Measurements from ENCODE around the gene RAB15. TPM values are rescaled to one million over a fixed set of nuclear protein-coding genes. Genes with fewer than 3 reads are reported as not detected.

RAB15 gene
- total and polyA plus RNA-seq, 2 donors from 2014 or later = 18.3 to 21.7 TPM

- peaks cover 0 to 15% (median 0%) of the 10 kb centered on the region in 3 donors for H3K4me1 ChIP-seq (ENCODE audit: control insufficient read depth in 2 of 3, insufficient read depth in 2 of 3, low read depth in 1 of 3, low read length in 3 of 3)
- no peak overlapping the region for H3K4me3 ChIP-seq (ENCODE audit: low read length in 3 of 3)
- H3K27ac ChIP-seq (ENCODE audit: low read depth in 2 of 2, low read length in 2 of 2) = no peak overlapping the region
- no peak for DNase-seq
- H3K36me3 ChIP-seq (ENCODE audit: control insufficient read depth in 2 of 3, insufficient read depth in 3 of 3, low read length in 3 of 3) = peaks cover 0 to 7% (median 0%) of the 10 kb centered on the region in 3 donors
- TF ChIP-seq CTCF (IDR thresholded peaks at IDR 0.05; ENCODE audit: borderline replicate concordance, extremely low read depth, insufficient read depth) = no peak
- H3K27me3 ChIP-seq (ENCODE audit: control insufficient read depth, insufficient read depth, low read length) = no peaks in the 10 kb centered on the region
- no peak overlapping the region for H3K9ac ChIP-seq (ENCODE audit: low read length in 3 of 3)
- no peaks in the 10 kb centered on the region for H3K9me3 ChIP-seq (ENCODE audit: control insufficient read depth in 2 of 3, insufficient read depth in 1 of 3, low read length in 3 of 3)
- intact Hi-C loops (cut with DNase I) = no loop called here
- no peak for FAIRE-seq
These were observed 19.4 kb downstream of the RAB15 start for GRCh38 chr14:64952598-64953309.

GRCh38 chr14:64951724-64952123 lies 20.4 kb downstream of the RAB15 start:
- Histone ChIP-seq H3K9me3 (ENCODE audit: control insufficient read depth in 2 of 3, insufficient read depth in 1 of 3, low read length in 3 of 3) (no peaks in the 10 kb centered on the region), H3K27ac (ENCODE audit: low read depth in 2 of 2, low read length in 2 of 2) (no peak overlapping the region), H3K36me3 (ENCODE audit: control insufficient read depth in 2 of 3, insufficient read depth in 3 of 3, low read length in 3 of 3) (peaks cover 0 to 7% (median 0%) of the 10 kb centered on the region in 3 donors), H3K4me3 (ENCODE audit: low read length in 3 of 3) (no peak overlapping the region), H3K4me1 (ENCODE audit: control insufficient read depth in 2 of 3, insufficient read depth in 2 of 3, low read depth in 1 of 3, low read length in 3 of 3) (peaks cover 0 to 15% (median 0%) of the 10 kb centered on the region in 3 donors), H3K9ac (ENCODE audit: low read length in 3 of 3) (no peak overlapping the region), H3K27me3 (ENCODE audit: control insufficient read depth, insufficient read depth, low read length) (no peaks in the 10 kb centered on the region)
- FAIRE-seq = no peak
- no peak for TF ChIP-seq CTCF (IDR thresholded peaks at IDR 0.05; ENCODE audit: borderline replicate concordance, extremely low read depth, insufficient read depth)
- intact Hi-C loops (cut with DNase I) = no loop called here
- DNase-seq = peak in 1 of 5 donors; percentile 30

GRCh38 chr14:64951291-64951690 lies 20.8 kb downstream of the RAB15 start:
- FAIRE-seq (no peak), DNase-seq (peak in 2 of 5 donors; percentile 15 to 49)
- intact Hi-C loops (cut with DNase I) = no loop called here
- no peak overlapping the region for H3K9ac ChIP-seq (ENCODE audit: low read length in 3 of 3)
- TF ChIP-seq CTCF (IDR thresholded peaks at IDR 0.05; ENCODE audit: borderline replicate concordance, extremely low read depth, insufficient read depth) = no peak
- H3K4me3 ChIP-seq (ENCODE audit: low read length in 3 of 3) = no peak overlapping the region
- peaks cover 0 to 15% (median 0%) of the 10 kb centered on the region in 3 donors for H3K4me1 ChIP-seq (ENCODE audit: control insufficient read depth in 2 of 3, insufficient read depth in 2 of 3, low read depth in 1 of 3, low read length in 3 of 3)
- peaks cover 0 to 7% (median 3%) of the 10 kb centered on the region in 3 donors for H3K36me3 ChIP-seq (ENCODE audit: control insufficient read depth in 2 of 3, insufficient read depth in 3 of 3, low read length in 3 of 3)
- no peaks in the 10 kb centered on the region for H3K27me3 ChIP-seq (ENCODE audit: control insufficient read depth, insufficient read depth, low read length)
- no peak overlapping the region for H3K27ac ChIP-seq (ENCODE audit: low read depth in 2 of 2, low read length in 2 of 2)
- no peaks in the 10 kb centered on the region for H3K9me3 ChIP-seq (ENCODE audit: control insufficient read depth in 2 of 3, insufficient read depth in 1 of 3, low read length in 3 of 3)

Data from kidney (tissue), 14 donors.